Measurements from ENCODE around the gene JAK2. TPM values are rescaled to one million over a fixed set of nuclear protein-coding genes. Genes with fewer than 3 reads are reported as not detected.
"Not testable (repeated sequence)": the region's sequence is repeated elsewhere in the genome, so short reads cannot be mapped to it uniquely, and the experiment has no call there.

The JAK2 gene
- total RNA-seq, 1 experiment from 2014 or later = 3.3 TPM

GRCh38 chr9:4937446-4937845 lies 47.6 kb upstream of the JAK2 start:
- H3K27me3 Mint-ChIP-seq (ENCODE audit: low read depth) = no peaks in the 10 kb centered on the region
- ATAC-seq (no peak), DNase-seq (ENCODE audit: low spot score) (no peak)
- no peak overlapping the region for H3K27ac Mint-ChIP-seq
- TF ChIP-seq USF1 (CRISPR knock-in tag; IDR thresholded peaks at IDR 0.05) = no peak
- TF ChIP-seq ATF6 (CRISPR knock-in tag; IDR thresholded peaks at IDR 0.05) = no peak
- no peak for TF ChIP-seq SP1 (CRISPR knock-in tag; conservative IDR thresholded peaks at IDR 0.05)
- TF ChIP-seq ELF4 (CRISPR knock-in tag; IDR thresholded peaks at IDR 0.05; ENCODE audit: low read depth) = no peak
- TF ChIP-seq ZBTB21 (CRISPR knock-in tag; IDR thresholded peaks at IDR 0.05; ENCODE audit: borderline replicate concordance) = no peak
- no peak for TF ChIP-seq FOXK1 (CRISPR knock-in tag; IDR thresholded peaks at IDR 0.05)
- TF ChIP-seq SOX15 (CRISPR knock-in tag; IDR thresholded peaks at IDR 0.05) = no peak
- TF ChIP-seq NR2C2 (CRISPR knock-in tag; IDR thresholded peaks at IDR 0.05) = no peak
- no peak for TF ChIP-seq FOXJ3 (CRISPR knock-in tag; IDR thresholded peaks at IDR 0.05; ENCODE audit: borderline replicate concordance)
- no peak for TF ChIP-seq PREB (CRISPR knock-in tag; IDR thresholded peaks at IDR 0.05; ENCODE audit: borderline replicate concordance)
- no peaks in the 10 kb centered on the region for H3K9me3 Mint-ChIP-seq
- POLR2A ChIA-PET = no interaction called here
- no peaks in the 10 kb centered on the region for H3K4me1 Mint-ChIP-seq
- CTCF ChIA-PET = no interaction called here
- no peak overlapping the region for H3K4me3 Mint-ChIP-seq
- no peaks in the 10 kb centered on the region for H3K36me3 Mint-ChIP-seq

GRCh38 chr9:4938496-4938895 lies 46.6 kb upstream of the JAK2 start:
- ATAC-seq (no peak), DNase-seq (ENCODE audit: low spot score) (no peak)
- TF ChIP-seq ERG (CRISPR knock-in tag; IDR thresholded peaks at IDR 0.05) = no peak
- Mint-ChIP-seq H3K27me3 (ENCODE audit: low read depth) (no peaks in the 10 kb centered on the region), H3K9me3 (no peaks in the 10 kb centered on the region), H3K27ac (no peak overlapping the region), H3K4me1 (no peaks in the 10 kb centered on the region), H3K4me3 (no peak overlapping the region), H3K36me3 (no peaks in the 10 kb centered on the region)
- CTCF ChIA-PET = interaction anchor here (0.8 kb wide), 1 partner anchor 15 kb away, joined by 3 read pairs; no protein-coding TSS in a partner anchor
- POLR2A ChIA-PET = no interaction called here

- Mint-ChIP-seq H3K36me3 (no peaks in the 10 kb centered on the region), H3K4me3 (no peak overlapping the region), H3K27ac (no peak overlapping the region), H3K4me1 (no peaks in the 10 kb centered on the region), H3K27me3 (ENCODE audit: low read depth) (no peaks in the 10 kb centered on the region), H3K9me3 (no peaks in the 10 kb centered on the region)
- no peak for TF ChIP-seq KAT7 (CRISPR knock-in tag; IDR thresholded peaks at IDR 0.05; ENCODE audit: borderline replicate concordance)
- TF ChIP-seq ZNF532 (CRISPR knock-in tag; IDR thresholded peaks at IDR 0.05; ENCODE audit: borderline replicate concordance) = no peak
- TF ChIP-seq USF2 (CRISPR knock-in tag; IDR thresholded peaks at IDR 0.05) = no peak
- ChIA-PET POLR2A (interaction anchor here (0.5 kb wide), 1 partner anchor 8 kb away, joined by 5 read pairs; no protein-coding TSS in a partner anchor), CTCF (no interaction called here)
- ATAC-seq (no peak), DNase-seq (ENCODE audit: low spot score) (no peak)
These were observed 45.9 kb upstream of the JAK2 start for GRCh38 chr9:4939118-4939561.

GRCh38 chr9:4942042-4942691 lies 42.9 kb upstream of the JAK2 start:
- CTCF ChIA-PET; H3K4me3 Mint-ChIP-seq; H3K36me3 Mint-ChIP-seq; H3K27me3 Mint-ChIP-seq (ENCODE audit: low read depth); H3K4me1 Mint-ChIP-seq; ATAC-seq; DNase-seq (ENCODE audit: low spot score); H3K27ac Mint-ChIP-seq: not testable (repeated sequence)
- POLR2A ChIA-PET = interaction anchor here (0.7 kb wide), 1 partner anchor 388 kb away, joined by 4 read pairs; no protein-coding TSS in a partner anchor
- H3K9me3 Mint-ChIP-seq = peaks cover 11% of the 10 kb centered on the region
